ENCODE results near the gene CNOT2. TPM values are rescaled to one million over a fixed set of nuclear protein-coding genes. Genes with fewer than 3 reads are reported as not detected.

The CNOT2 gene
- total RNA-seq, 4 donors from 2014 or later = 36.8 to 204 (median 139) TPM

DNA sequence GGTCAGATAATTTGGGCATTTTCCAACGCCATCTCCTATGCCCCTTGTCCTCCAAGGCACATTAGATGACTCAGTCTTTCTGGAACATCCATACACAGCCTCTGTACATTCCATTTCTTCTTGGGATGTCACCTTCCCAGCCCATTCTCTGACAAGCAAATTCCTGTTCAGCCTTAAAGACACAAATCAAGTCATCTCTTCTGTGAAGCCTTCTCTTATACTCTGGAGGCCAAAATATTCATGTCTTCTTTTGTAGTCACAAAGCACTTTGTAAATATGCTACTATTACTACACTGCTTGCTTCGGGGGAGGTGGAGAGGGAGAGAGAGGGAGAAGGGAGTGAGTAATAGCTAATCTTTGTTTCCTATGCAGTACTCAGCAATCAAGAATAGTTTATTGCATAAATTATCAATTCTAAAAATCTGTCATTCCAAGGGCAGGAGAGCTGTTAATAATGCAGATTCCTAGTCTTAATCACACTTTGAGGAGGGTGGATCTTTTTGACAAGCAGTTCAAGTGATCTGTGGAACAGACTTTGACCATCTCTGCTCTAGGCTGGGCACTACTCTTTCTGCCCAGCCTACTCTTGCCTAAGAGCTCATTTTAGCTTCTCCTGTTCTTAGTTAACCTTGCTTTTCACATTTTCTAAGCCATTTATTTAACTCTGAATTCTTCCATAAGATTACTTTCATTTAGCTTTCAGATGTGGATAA is 150.7 kb downstream of the CNOT2 start:
- H3K4me1 ChIP-seq = no peaks in the 10 kb centered on the region
- peaks cover 0 to 9% of the 10 kb centered on the region in 2 donors for H3K9me3 ChIP-seq
- TF ChIP-seq, protein P1, sequence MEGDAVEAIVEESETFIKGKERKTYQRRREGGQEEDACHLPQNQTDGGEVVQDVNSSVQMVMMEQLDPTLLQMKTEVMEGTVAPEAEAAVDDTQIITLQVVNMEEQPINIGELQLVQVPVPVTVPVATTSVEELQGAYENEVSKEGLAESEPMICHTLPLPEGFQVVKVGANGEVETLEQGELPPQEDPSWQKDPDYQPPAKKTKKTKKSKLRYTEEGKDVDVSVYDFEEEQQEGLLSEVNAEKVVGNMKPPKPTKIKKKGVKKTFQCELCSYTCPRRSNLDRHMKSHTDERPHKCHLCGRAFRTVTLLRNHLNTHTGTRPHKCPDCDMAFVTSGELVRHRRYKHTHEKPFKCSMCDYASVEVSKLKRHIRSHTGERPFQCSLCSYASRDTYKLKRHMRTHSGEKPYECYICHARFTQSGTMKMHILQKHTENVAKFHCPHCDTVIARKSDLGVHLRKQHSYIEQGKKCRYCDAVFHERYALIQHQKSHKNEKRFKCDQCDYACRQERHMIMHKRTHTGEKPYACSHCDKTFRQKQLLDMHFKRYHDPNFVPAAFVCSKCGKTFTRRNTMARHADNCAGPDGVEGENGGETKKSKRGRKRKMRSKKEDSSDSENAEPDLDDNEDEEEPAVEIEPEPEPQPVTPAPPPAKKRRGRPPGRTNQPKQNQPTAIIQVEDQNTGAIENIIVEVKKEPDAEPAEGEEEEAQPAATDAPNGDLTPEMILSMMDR (IDR thresholded peaks at IDR 0.05) = no peak
- TF ChIP-seq POLR2AphosphoS5 (IDR thresholded peaks at IDR 0.05) (no peak), EP300 (IDR thresholded peaks at IDR 0.05; ENCODE audit: low read depth) (no peak), POLR2A (IDR thresholded peaks at IDR 0.05) (no peak)
- no peak overlapping the region for H3K27ac ChIP-seq
- no peak for DNase-seq
- intact Hi-C loops (cut with DNase I; ENCODE audit: low total_unique reads) (no loop called here), in situ Hi-C loops (cut with MboI; ENCODE audit: low pct_ligation_motif_present in 1 of 4, low pct_unique_long_range_greater_than_20kb in 1 of 4, low sequenced_read_pairs in 3 of 4) (no loop called here)
- H3K36me3 ChIP-seq = no peaks in the 10 kb centered on the region
- H3K27me3 ChIP-seq = no peaks in the 10 kb centered on the region
- WGBS, 2 donors (ENCODE audit: low coverage in 1 of 2) = 61 to 67% methylated on average over 2 of the region's 2 CpGs
- H3K4me3 ChIP-seq = no peak overlapping the region

DNA sequence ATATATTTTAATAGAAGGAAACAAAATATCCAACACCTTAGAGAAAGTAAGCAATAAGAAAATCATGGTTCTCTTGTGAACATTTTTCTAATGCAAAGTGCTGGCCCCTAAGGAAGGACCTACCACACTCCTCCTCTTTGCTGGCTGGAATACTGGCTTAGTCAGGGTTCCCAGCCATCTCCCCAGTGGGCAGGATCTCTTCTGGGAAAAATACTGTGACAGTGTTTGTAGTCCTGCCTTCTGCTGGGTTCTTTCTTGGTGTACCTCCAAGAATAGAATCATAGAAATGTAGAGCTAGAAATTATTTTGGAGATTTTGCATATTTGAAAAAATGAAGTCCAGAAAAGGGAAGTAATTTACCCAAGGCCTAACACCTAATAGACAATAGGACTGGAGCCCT is 154.8 kb downstream of the CNOT2 start:
- Histone ChIP-seq H3K36me3 (no peaks in the 10 kb centered on the region), H3K4me3 (no peak overlapping the region), H3K27me3 (no peaks in the 10 kb centered on the region), H3K9me3 (no peaks in the 10 kb centered on the region), H3K27ac (no peak overlapping the region), H3K4me1 (no peaks in the 10 kb centered on the region)
- in situ Hi-C loops (cut with MboI; ENCODE audit: low pct_ligation_motif_present in 1 of 4, low pct_unique_long_range_greater_than_20kb in 1 of 4, low sequenced_read_pairs in 3 of 4) = no loop called here
- DNase-seq = no peak
- intact Hi-C loops (cut with DNase I; ENCODE audit: low total_unique reads) = no loop called here
- TF ChIP-seq, protein P1 (IDR thresholded peaks at IDR 0.05) = no peak
- TF ChIP-seq EP300 (IDR thresholded peaks at IDR 0.05; ENCODE audit: low read depth) = no peak
- TF ChIP-seq POLR2AphosphoS5 (IDR thresholded peaks at IDR 0.05) = no peak
- TF ChIP-seq POLR2A (IDR thresholded peaks at IDR 0.05) = no peak

DNA sequence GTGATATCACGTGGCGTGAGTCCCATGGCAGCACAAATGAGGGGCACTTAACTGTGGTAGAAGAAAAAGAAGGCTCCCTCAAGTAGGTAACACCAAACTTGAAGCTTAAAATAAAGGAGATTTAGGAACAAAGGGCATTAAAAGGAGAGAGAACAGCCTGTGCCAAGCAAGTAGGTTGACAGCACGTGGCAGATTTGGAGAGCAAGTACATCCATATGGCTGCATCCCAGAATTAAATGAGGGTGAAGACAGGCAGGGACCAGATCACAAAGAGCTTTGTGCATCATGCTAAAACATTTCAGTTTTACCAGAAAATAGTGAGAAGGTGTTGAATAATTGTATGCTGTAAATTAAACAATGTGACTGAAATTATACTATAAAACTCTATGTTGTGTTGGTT is 155.6 kb downstream of the CNOT2 start:
- no peak for TF ChIP-seq POLR2A (IDR thresholded peaks at IDR 0.05)
- intact Hi-C loops (cut with DNase I; ENCODE audit: low total_unique reads) = no loop called here
- H3K4me3 ChIP-seq = no peak overlapping the region
- in situ Hi-C loops (cut with MboI; ENCODE audit: low pct_ligation_motif_present in 1 of 4, low pct_unique_long_range_greater_than_20kb in 1 of 4, low sequenced_read_pairs in 3 of 4) = no loop called here
- H3K27ac ChIP-seq = no peak overlapping the region
- H3K27me3 ChIP-seq = no peaks in the 10 kb centered on the region
- no peaks in the 10 kb centered on the region for H3K9me3 ChIP-seq
- H3K36me3 ChIP-seq = no peaks in the 10 kb centered on the region
- no peaks in the 10 kb centered on the region for H3K4me1 ChIP-seq
- no peak for DNase-seq
- WGBS, 2 donors (ENCODE audit: low coverage in 1 of 2) = 87 to 90% methylated on average over 3 of the region's 3 CpGs

DNA sequence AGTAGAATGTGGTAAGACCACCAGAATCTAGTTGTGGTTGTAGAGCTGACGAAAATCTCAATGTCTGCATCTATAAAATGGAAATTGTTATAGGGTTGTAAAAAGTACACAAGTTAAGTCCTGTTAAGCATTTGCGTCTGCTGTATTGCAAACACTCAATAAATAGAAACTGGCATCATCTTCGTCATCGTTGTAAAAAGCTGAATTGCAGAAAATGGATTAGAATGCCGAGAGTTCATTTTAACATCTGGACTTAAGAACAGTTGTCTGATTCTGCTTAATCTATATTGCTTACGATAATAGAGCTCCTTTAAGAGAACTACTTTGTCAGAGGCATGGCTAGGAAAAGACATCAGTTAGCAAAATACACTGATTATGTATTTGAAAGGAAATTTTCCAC is 156.1 kb downstream of the CNOT2 start:
- in situ Hi-C loops (cut with MboI; ENCODE audit: low pct_ligation_motif_present in 1 of 4, low pct_unique_long_range_greater_than_20kb in 1 of 4, low sequenced_read_pairs in 3 of 4) (no loop called here), intact Hi-C loops (cut with DNase I; ENCODE audit: low total_unique reads) (no loop called here)
- Histone ChIP-seq H3K9me3 (no peaks in the 10 kb centered on the region), H3K4me3 (no peak overlapping the region), H3K4me1 (no peaks in the 10 kb centered on the region), H3K27me3 (no peaks in the 10 kb centered on the region), H3K36me3 (no peaks in the 10 kb centered on the region), H3K27ac (no peak overlapping the region)
- DNase-seq = no peak
- 46 to 54% methylated on average over 6 of the region's 6 CpGs for WGBS, 2 donors (ENCODE audit: low coverage in 1 of 2)
- TF ChIP-seq, protein P1 (IDR thresholded peaks at IDR 0.05) = no peak
- no peak for TF ChIP-seq POLR2AphosphoS5 (IDR thresholded peaks at IDR 0.05)
- no peak for TF ChIP-seq POLR2A (IDR thresholded peaks at IDR 0.05)
- TF ChIP-seq EP300 (IDR thresholded peaks at IDR 0.05; ENCODE audit: low read depth) = no peak

DNA sequence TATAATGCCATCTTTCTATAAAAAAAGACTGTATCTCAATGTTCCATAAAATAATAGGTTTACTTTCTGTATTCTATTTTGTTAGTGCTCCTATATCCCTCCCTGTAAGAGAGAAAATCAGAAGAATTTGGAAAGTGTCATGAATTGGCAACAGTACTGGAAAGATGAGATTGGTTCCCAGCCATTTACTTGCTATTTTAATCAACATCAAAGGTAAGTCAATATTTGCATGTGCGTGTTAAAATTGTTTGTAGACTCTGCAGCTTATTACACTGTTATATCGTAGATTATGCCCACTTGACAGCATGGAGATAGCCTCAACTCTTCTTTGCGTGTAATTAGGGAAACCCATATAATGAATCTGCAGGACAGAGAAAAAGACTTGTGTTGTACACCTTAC is 156.9 kb downstream of the CNOT2 start:
- Histone ChIP-seq H3K36me3 (no peaks in the 10 kb centered on the region), H3K27ac (no peak overlapping the region), H3K27me3 (no peaks in the 10 kb centered on the region), H3K9me3 (no peaks in the 10 kb centered on the region), H3K4me1 (no peaks in the 10 kb centered on the region), H3K4me3 (no peak overlapping the region)
- 23 to 58% methylated on average over 3 of the region's 3 CpGs for WGBS, 2 donors (ENCODE audit: low coverage in 1 of 2)
- TF ChIP-seq, protein P1 (IDR thresholded peaks at IDR 0.05) = no peak
- TF ChIP-seq POLR2AphosphoS5 (IDR thresholded peaks at IDR 0.05) (no peak), POLR2A (IDR thresholded peaks at IDR 0.05) (no peak), EP300 (IDR thresholded peaks at IDR 0.05; ENCODE audit: low read depth) (no peak)
- DNase-seq = no peak
- in situ Hi-C loops (cut with MboI; ENCODE audit: low pct_ligation_motif_present in 1 of 4, low pct_unique_long_range_greater_than_20kb in 1 of 4, low sequenced_read_pairs in 3 of 4) = no loop called here
- intact Hi-C loops (cut with DNase I; ENCODE audit: low total_unique reads) = no loop called here
